MM.1S (cell line): ENCODE measurements around the gene ULBP3.

ENCODE experiments used
- DNase-seq: peaks from one replicate; pipeline ENCODE4 v3.0.0-alpha.2; 2015
- H2AFZ ChIP-seq: fragments of 300-600 bp; sonication (generic); 2 replicates; pipeline ENCODE4 v1.6.0; 2016; ENCODE audit warnings: antibody characterized with exemption, low read length
- H3F3A ChIP-seq: fragments of 300-600 bp; sonication (generic); 2 replicates; pipeline ENCODE4 v1.6.1; 2016; ENCODE audit warnings: mild to moderate bottlenecking, antibody characterized with exemption, low read length, moderate library complexity, mixed read lengths; ENCODE audit not compliant: insufficient read depth
- H3K27ac ChIP-seq: fragments of 300-600 bp; sonication (generic); 2 replicates; pipeline ENCODE4 v1.5.1; 2016; ENCODE audit warnings: mild to moderate bottlenecking, low read length
- H3K27me3 ChIP-seq: fragments of 300-600 bp; sonication (generic); replicated peaks from 2 replicates; pipeline ENCODE4 v1.6.0; 2016; ENCODE audit warnings: low read length; ENCODE audit not compliant: insufficient read depth
- H3K36me3 ChIP-seq: fragments of 300-600 bp; sonication (generic); replicated peaks from 2 replicates; pipeline ENCODE4 v1.6.1; 2016; ENCODE audit warnings: mild to moderate bottlenecking, low read length, mixed read lengths; ENCODE audit not compliant: insufficient read depth
- H3K4me1 ChIP-seq: fragments of 300-600 bp; sonication (generic); 2 replicates; pipeline ENCODE4 v1.6.1; 2016; ENCODE audit warnings: low read length, mixed read lengths
- H3K4me2 ChIP-seq: fragments of 300-600 bp; sonication (generic); 2 replicates; pipeline ENCODE4 v1.6.0; 2016; ENCODE audit warnings: low read depth, low read length
- H3K4me3 ChIP-seq: fragments of 300-600 bp; sonication (generic); 2 replicates; pipeline ENCODE4 v1.5.1; 2016; ENCODE audit warnings: low read length, mixed read lengths
- H3K79me2 ChIP-seq: fragments of 300-600 bp; sonication (generic); 2 replicates; pipeline ENCODE4 v1.6.1; 2016; ENCODE audit warnings: mixed run types, low read length, mixed read lengths
- H3K9ac ChIP-seq: fragments of 300-600 bp; sonication (generic); 2 replicates; pipeline ENCODE4 v1.6.1; 2016; ENCODE audit warnings: low read length, mixed read lengths
- H3K9me2 ChIP-seq: fragments of 300-600 bp; sonication (generic); replicated peaks from 2 replicates; pipeline ENCODE4 v1.6.1; 2016; ENCODE audit warnings: mild to moderate bottlenecking, low read length, mixed read lengths; ENCODE audit not compliant: insufficient read depth
- H3K9me3 ChIP-seq: fragments of 300-600 bp; sonication (generic); replicated peaks from 2 replicates; pipeline ENCODE4 v1.6.1; 2016; ENCODE audit warnings: mild to moderate bottlenecking, low read length, mixed read lengths; ENCODE audit not compliant: insufficient read depth
- H4K20me1 ChIP-seq: fragments of 300-600 bp; sonication (generic); 2 replicates; pipeline ENCODE4 v1.6.1; 2016; ENCODE audit warnings: mild to moderate bottlenecking, low read length, moderate library complexity, mixed read lengths; ENCODE audit not compliant: insufficient read depth
- CTCF ChIP-seq: fragments of 300-600 bp; sonication (generic); IDR thresholded peaks from 2 replicates; pipeline ENCODE4 v1.5.1; 2016; ENCODE audit warnings: antibody characterized with exemption, low read length, mixed read lengths
- EZH2 ChIP-seq: fragments of 300-600 bp; sonication (generic); optimal IDR thresholded peaks from 2 replicates; pipeline ENCODE3; 2017; ENCODE audit warnings: low read depth, mild to moderate bottlenecking, antibody characterized with exemption, low read length, mixed read lengths
- EZH2phosphoT487 ChIP-seq: fragments of 300-600 bp; sonication (generic); IDR thresholded peaks from 2 replicates; pipeline ENCODE4 v1.6.1; 2018; ENCODE audit warnings: antibody characterized with exemption, low read length

The ULBP3 gene

GRCh38 chr6:150081702-150082101, 12.8 kb upstream of the ULBP3 start:
- no peaks in the 10 kb centered on the region for H3K27me3 ChIP-seq
- no peaks in the 10 kb centered on the region for H4K20me1 ChIP-seq
- no peak overlapping the region for H2AFZ ChIP-seq
- H3K9me2 ChIP-seq: no peaks in the 10 kb centered on the region
- no peaks in the 10 kb centered on the region for H3F3A ChIP-seq
- no peaks in the 10 kb centered on the region for H3K9me3 ChIP-seq
- DNase-seq: no peak
- H3K79me2 ChIP-seq: no peaks in the 10 kb centered on the region
- no peak overlapping the region for H3K4me2 ChIP-seq
- no peak for TF ChIP-seq CTCF
- H3K27ac ChIP-seq: no peak overlapping the region
- H3K9ac ChIP-seq: no peak overlapping the region
- H3K4me3 ChIP-seq: no peak overlapping the region
- no peaks in the 10 kb centered on the region for H3K4me1 ChIP-seq
- H3K36me3 ChIP-seq: no peaks in the 10 kb centered on the region

GRCh38 chr6:150079604-150080003, 10.7 kb upstream of the ULBP3 start:
- no peaks in the 10 kb centered on the region for H4K20me1 ChIP-seq
- no peaks in the 10 kb centered on the region for H3K79me2 ChIP-seq
- H3K9me2 ChIP-seq: no peaks in the 10 kb centered on the region
- TF ChIP-seq EZH2phosphoT487 (no peak), EZH2 (no peak), CTCF (no peak)
- no peak overlapping the region for H3K4me2 ChIP-seq
- H3K4me3 ChIP-seq: no peak overlapping the region
- H3K27me3 ChIP-seq: no peaks in the 10 kb centered on the region
- H3K27ac ChIP-seq: no peak overlapping the region
- H3K36me3 ChIP-seq: no peaks in the 10 kb centered on the region
- H3K9me3 ChIP-seq: no peaks in the 10 kb centered on the region
- no peak overlapping the region for H2AFZ ChIP-seq
- no peak overlapping the region for H3K9ac ChIP-seq
- DNase-seq: no peak
- no peaks in the 10 kb centered on the region for H3F3A ChIP-seq
- no peaks in the 10 kb centered on the region for H3K4me1 ChIP-seq

GRCh38 chr6:150078788-150079187, 9.9 kb upstream of the ULBP3 start:
- no peak for DNase-seq

More at GRCh38 chr6:150078788-150079187, 9.9 kb upstream of the ULBP3 start:
- Histone ChIP-seq H3K27me3 (no peaks in the 10 kb centered on the region), H3K79me2 (no peaks in the 10 kb centered on the region), H3K27ac (no peak overlapping the region), H3K9ac (no peak overlapping the region), H4K20me1 (no peaks in the 10 kb centered on the region), H3K4me2 (no peak overlapping the region), H3K9me2 (no peaks in the 10 kb centered on the region), H3K9me3 (no peaks in the 10 kb centered on the region), H3K4me1 (no peaks in the 10 kb centered on the region), H3K36me3 (no peaks in the 10 kb centered on the region), H2AFZ (no peak overlapping the region), H3K4me3 (no peak overlapping the region), H3F3A (no peaks in the 10 kb centered on the region)
- TF ChIP-seq CTCF (no peak), EZH2phosphoT487 (no peak), EZH2 (no peak)
